ENCODE data around the gene PMS1.

- TF ChIP-seq CTCF (conservative IDR thresholded peaks at IDR 0.05; ENCODE audit: low read depth, low read length) (no peak), EZH2 (IDR thresholded peaks at IDR 0.05; ENCODE audit: borderline replicate concordance, low read depth, low read length, poor library complexity, severe bottlenecking) (no peak)
Measured at GRCh38 chr2:189837326-189837725, 53.1 kb downstream of the PMS1 start.

All from A673 (cell line).